Stimulated activated CD8-positive, alpha-beta memory T cell treated with anti-CD3 and anti-CD28 coated beads, Interleukin-15, amount 100 ng/mL, for 24 hours (primary cell): Measurements from ENCODE around the gene SETBP1.

Experiments
- DNase-seq: peaks from one replicate; pipeline ENCODE4 v3.0.0-alpha.2; 2020; ENCODE audit warnings: low read depth

The SETBP1 gene

DNA sequence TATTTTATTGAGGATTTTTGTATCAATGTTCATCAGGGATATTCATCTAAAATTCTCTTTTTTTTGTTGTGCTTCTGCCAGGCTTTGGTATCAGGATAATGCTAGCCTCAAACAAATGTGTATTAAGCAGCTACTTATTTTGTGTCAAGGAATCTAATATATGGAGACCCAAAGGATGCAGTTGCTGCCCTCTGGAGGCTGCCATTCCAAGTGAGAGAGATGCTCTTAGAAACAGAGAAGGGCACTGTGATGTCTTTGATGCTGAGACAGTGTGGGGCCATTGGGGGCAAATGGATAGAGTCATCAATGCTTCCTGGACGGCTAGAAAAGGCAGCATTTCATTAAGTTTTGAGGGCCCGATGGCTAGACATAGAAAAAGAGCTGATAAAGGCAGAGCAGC, 292.6 kb downstream of the SETBP1 start:
- DNase-seq = no peak

DNA sequence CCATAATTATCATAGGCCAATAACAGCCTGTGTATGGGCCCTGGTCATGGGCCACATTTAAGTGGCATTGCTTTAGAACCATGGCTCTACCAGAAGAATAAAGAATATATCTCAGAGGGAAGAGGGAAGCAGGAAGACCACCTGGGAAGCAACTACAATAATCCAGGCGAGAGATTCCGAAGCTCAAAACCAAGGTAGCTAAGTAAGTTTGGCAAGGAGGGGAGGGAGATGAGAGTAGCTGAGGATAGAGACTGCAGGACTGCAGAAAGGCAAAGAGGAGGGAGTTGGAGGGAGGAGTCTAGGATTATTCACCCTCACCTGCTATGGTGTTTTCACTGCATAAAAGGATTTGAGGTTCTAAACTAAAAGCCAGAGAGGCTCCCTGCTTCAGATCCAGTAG, 293.5 kb downstream of the SETBP1 start:
- DNase-seq = no peak

DNA sequence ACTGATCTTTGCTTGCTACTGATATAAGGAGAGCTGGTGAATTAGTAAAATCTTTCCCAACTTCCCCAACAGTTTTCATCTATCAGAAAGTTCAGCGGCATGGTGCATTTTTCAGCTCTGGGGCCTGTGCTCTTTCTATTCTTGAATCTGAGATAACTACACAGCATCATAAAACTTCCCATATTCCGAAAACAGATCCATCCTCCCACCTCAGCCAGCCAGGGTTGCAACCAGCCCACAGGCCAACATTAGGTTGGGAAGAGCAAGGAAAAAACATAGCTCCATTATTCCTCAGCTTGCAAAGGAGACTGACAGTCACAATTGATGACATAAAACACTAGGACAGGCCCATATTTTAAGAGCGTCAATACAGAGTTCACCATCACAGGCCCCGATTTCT, 297.2 kb downstream of the SETBP1 start:
- DNase-seq = no peak

DNA sequence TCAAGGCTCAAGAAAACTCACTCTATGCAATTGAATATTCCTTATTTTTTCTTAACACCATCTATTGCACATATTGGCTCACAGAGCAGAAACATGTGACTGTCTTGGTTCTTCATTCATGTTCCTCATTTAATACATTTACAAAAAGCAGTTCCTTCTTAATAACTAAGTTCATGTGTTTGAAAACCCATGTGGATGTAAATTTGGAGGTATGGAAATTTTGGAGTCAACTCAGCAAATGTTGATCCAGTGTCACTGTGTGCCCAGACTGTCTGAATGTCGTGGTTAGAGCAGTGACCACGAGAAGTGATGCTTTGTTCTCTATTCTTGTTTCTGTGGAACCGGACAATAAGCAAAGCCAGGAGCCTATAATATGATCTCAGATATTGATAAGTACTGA, 299.1 kb downstream of the SETBP1 start:
- no peak for DNase-seq

DNA sequence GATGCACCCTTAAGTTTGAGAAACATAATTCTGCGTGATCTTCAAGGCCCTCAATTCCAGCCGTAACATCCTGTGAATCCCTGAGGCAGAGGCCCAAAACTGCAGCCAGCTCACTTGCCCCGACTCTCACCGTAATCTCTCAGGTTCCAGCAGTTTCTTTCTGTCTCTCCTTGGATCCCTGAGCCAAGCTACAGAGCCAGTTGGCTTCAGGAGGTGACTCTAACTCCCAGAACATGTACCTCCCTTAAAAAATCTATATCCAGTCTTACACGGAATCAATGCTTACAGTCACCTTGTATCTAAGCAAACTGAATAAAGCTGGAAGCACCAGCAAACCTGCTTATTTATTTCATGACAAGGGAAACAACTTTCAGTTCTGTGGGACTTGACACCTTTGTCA, 300.4 kb downstream of the SETBP1 start:
- DNase-seq = no peak

DNA sequence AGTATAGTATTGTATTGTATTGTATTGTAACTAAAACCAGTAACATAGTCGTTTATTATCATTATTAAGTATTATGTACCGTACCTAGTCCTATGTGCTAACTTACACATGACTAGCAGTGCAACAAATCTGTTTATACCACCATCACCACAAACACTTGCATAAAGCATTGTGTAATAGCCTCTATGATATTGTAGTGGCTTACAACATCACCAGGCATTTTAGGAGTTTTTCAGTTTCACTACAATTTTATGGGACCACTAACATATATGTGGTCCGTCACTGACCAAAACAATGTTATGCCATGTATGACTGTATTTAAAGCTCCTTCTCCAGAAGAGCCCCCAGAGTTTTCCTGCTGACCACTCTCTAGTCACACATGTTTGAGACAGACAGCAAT, 306.2 kb downstream of the SETBP1 start:
- DNase-seq = no peak

DNA sequence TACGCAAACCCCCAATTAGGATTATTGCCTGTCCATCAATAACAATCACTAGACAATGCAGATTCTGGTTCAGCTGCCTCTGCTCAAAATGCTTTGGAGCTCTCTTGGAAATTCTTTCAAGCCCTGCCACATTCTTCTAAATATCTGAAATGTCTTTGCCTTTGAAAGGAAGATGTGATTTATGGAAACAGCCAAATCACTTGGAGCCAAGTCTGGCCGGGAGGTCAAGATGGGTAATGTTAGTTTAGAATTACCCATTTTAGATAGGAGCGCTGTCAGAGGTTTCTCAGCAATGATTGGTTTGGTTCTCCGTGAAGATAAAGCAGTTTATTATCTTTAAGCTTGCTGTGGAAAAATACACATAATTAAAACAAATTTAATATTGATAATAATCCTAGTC, 306.7 kb downstream of the SETBP1 start:
- no peak for DNase-seq

DNA sequence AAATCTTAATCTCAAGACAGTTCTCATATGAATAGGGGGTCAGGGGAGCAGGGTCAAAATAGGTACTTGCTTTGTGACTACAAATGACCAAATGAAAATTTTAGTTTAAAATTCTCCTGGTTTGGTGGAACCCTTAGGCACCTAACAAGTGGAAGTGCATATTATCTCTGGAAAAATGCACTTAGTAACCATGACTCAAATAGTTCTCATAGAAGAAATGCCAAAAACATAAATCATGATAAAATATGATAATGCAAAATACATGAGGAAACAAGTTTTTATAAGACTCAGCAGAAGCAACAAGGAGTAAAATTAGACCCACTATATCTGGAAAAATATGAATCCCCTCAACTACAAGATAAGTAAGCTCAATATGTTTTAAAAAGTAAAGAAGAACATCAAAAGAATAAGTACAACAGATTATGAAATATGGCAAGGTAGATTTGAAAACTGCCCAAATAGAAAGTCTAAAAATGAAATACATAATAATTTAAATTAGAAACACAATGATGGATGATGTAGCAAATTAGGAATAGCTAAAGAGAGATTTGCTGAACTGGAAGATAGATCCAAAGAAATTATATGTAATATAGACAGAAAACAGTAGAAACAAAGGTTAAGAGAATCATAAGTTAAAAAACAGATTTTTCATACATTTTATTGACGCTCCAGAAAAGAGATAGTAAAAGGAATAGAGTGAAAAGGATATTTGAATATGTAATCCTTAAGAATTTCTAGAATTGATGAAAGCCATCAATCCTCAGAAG, 308.3 kb downstream of the SETBP1 start:
- DNase-seq = no peak

DNA sequence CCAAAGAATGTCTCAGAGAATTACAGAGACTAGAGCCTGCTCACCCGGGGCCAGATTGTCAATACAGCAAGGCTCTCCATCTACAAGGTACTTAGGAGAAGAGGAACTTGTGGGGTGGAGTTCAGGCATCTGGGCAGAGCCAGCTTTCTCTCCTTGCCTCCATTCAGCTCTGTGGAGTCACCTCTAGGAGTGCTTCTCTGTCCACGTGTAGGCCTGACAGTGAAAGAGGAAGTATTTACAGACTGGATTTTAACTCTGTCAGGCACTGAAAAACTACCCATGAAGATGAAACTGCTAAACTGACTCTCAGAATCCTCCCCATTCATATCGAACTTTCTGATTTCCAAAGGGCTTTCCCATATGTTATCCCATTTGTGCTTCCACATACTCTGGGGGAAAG, 315.6 kb downstream of the SETBP1 start:
- no peak for DNase-seq

DNA sequence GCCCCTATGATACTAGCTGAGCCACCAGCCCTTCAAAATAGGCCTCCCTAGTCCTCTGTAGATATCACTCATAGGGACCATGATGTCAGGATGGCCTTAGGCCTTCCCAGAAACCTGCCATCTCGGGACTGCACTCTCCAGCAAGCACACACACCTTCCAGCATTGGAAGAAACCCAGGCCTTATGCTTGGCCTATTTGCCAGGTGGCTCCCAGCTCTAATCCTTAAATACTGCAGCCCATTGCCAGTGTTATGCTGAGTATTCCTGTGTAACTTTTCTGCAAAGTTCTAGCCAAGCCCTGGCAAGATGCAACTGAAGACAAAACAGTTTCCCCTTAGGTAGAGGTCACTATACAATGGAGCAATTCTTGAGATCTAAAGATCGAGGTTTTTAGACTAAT, 316.5 kb downstream of the SETBP1 start:
- no peak for DNase-seq

DNA sequence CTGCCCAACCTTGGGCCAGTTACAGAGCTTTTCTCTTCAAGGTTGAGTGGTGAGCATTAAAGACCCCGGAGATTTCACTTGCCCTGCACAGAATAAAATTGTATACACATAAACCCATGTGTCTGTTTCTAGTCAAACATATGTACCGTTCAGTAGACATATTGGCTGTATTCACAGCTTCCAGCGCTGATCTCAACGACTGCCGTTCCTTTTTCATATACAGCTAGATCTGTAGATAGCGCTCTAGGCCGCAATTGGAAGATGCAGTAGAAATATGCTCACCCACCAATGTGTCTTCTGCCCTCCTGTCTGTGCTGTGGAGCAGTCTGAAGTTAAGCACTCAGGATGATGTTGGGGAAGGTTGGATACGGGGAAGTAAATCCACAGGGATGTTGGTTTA, 317.7 kb downstream of the SETBP1 start:
- no peak for DNase-seq

DNA sequence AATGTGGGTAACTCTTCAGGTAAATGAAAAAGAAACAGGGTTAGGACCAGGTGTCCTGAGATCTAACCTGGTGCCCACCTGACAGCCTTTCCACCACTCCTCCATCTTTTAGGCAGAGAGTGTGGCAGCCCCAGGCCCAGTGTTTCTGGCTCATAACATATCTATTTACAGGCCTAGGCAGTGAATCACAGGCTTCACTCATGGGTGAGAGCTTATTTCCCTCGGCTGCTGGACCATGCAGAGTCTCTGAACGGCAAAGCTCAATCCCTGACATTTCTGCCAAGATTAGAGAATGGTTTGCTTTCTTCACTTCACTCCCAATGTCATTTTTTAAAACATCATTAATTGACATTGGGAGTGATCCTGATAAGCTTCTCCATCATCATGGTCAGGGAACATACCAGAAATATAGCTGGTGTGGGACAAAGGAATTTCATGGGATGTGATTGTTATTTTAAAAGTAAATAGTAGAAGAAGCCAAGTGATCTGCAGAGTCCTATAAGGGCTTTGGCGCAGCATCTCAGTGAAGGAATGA, 323.9 kb downstream of the SETBP1 start:
- no peak for DNase-seq

DNA sequence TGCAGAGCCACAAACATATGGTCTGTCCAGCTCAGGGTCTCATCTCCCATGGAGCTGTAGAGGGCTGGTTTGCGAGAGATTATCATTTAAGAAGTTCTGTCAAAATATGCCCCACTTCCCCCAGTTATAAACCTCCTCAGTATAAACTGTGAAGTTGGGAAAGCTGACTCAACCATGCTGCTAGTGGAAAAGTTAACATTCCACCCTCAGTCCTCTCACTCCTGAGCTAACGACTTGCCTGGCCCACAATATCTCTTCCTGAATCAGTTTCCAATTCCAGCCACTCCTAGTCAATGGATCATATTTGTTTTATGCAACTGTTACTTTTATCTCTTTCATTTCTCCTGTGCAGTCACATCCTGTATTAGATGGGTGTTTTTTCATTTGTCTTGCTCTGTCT, 326.2 kb downstream of the SETBP1 start:
- no peak for DNase-seq

DNA sequence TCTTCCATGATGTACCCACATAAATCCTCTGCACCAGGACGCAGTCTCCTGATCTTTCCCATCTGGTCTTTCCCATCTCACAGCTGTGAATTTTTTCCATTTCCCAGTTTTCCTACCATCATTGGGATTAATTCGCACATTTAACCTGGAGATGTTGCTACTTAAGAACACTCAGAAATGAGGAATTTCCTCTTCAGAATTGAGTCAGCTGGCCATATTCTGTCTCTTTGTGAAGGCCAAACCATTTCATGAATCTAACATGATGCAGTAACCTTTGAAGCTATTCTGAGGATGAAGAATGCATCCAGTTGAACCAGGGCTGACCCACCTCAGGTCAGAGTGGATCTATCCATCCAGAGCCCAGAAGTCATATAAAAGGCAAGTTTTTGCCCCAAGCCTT, 326.8 kb downstream of the SETBP1 start:
- no peak for DNase-seq

DNA sequence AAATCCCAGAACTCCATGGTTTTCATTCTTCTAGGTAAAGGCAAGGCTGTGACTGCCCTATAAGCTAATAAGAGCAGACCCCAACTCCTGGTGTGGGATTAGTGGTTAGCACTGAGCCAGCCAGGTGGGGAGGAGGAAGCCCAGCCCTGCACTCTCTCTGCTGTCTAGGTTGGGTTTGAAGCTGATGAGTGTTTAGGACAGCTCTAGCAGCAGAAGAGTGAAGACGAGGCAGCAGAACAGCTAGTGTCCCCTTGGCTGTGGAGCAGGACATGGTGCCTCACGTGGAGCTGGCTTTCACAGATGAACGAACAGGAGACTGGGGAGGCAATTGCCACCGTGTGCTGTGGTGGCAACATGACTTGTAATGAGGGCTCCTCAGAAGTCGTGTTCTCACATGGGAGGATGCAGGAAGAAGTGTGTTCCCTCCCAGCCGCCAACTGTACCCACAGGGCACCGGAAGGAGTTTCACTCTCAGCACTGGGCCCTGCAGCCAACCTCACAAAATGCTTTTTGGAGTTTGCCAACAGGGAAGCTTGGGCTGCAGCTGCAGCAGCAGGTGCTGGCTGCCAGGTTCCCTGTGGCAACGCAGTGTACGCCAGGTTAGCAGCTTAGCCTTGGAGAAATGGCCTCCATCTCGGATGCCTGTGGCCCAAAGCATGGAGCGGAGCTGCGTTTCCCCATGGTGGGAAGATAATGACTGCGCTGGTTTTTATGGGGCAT, 328.2 kb downstream of the SETBP1 start:
- no peak for DNase-seq

DNA sequence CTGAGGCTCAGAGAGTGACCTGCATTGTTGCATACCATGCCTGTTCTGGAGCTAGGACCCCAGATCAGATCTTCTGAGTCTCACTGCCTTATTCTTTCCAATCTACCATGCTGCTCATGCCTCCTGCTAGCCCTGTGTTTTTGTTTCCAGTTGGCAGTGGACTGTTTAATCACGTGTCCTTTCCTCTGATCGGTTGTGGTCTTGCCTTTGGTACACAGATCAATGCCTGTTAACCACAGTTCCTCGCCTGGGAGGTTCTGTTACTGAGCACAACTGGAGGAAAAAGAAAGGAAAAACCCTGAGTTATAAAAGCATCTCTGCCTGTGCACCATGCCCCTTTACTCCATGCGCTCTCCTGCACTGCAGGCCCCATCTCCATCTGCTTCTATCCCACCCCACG, 329.1 kb downstream of the SETBP1 start:
- DNase-seq = no peak

DNA sequence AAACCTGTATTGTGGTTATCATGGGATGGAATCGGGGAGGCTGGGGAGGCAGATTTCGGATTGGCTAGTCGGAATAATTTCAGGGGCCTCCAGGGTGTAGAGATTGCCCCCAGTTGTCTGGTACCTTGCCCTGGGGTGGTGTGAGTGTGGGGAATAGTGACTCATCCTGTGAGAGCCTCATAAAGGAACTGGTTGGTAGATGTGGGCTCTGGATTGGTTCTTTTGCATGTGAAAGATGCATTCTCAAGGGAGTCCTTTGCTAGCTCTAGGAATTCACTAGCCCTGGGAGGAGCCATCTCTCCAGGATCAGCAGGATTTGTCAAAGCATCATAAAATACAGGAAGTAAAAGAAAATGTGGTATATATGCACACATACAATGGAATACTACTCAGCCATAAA, 331.6 kb downstream of the SETBP1 start:
- no peak for DNase-seq

DNA sequence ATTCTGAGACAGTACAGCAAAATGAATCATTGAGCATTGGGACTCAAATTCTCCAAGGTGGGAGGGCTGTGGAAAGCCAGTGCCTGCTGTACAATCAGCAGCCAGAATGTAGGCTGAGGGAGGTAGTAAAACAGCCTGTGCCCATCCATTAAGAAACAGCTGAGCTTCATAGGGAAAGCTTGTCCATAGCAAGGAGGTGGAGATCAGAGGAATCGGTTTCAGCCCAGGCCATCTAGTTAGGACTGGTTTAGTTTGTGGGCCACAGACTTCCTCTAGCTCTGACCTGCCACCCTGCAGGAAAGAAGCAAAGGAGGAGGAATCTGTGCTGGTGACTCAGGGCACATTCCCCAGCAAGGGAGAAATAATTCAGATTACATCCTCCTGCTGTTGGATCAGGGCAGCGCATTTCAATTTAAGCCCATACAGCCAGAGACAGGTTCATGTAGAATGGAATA, 333.4 kb downstream of the SETBP1 start:
- no peak for DNase-seq

DNA sequence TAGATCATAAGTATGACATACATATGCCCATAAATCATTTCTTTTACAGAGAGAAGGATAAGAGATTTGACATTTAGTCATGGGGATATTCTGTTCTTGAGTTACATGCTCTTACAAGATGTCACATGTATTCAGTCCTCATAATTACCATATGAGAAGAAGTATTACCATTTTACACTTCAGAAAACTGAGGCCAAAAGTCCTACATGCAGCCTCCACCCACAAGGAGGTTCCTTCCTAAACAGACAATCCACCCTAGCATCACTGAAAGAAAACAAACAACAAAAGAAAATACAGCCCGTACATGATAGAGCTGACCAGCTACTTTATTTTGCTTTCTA, 335.1 kb downstream of the SETBP1 start:
- no peak for DNase-seq

DNA sequence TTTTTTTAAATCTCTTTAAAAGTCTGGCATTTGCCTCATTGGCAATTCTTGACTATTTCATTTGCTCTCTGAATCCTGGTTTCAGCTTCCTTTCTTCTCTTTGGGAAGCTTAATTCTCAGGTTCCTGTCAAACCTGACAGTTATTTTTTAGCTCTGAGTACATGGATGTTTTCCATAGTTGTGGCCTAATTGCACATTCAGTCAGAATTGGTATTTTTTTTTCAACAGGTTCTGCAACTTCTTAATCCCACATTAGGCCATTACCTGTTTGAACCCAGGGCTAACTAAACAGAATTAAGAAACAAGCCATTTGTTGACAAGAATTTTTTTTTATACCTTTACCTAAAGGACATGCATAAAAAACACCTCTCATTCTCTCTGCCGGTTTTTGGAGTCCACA, 338.8 kb downstream of the SETBP1 start:
- DNase-seq = no peak

DNA sequence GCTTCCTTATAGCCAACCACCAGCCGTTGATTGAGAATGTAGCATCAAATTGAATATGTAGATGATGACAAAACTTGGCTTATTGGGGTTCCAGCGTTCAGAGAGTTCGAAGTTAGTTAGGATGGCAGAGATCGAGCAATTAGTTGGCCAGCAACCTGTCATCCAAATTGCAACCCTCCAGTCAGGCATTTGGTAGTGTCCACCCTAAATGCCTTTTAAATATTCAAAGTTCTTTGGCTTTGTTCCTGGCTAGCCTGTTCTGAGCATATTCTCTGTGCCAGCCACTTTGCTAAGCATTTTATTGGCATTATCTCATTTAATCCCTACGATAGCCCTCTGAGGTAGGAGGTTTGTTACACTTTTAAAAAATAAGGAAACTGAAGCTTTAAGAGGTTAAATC, 342.8 kb downstream of the SETBP1 start:
- no peak for DNase-seq

DNA sequence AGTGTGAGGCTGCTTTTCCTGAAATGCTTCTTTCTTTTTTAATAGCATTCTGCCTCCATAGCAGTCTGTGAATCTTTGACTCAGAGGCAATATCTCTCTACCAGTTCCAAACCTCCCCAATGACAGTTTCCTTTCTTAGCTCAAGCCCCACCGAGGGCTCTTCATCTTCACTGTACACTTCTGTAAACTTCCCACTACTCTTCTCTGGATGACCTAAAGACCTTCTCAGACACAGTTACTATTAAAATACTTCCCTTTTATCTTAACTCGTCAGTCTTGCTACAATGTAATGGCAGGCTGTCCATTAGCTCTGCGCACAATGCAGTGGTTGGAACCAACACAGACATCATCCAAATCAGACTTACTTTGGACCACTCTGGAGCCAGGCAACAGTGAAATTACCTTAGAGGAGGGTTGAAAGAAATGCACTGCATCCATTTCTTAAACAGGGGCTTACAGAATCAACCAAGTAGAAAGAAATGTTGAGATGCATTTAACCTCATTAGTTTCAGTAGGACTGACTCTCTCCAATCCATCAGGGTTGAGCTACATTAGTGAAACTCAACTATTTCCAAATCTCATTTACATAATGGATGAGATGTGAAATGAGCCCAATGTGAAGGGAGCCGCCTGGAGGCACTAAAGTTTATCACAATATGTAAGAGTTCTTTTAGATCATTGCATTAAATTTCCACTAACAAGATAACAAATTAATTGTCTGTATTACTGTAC, 343.8 kb downstream of the SETBP1 start:
- DNase-seq = no peak

DNA sequence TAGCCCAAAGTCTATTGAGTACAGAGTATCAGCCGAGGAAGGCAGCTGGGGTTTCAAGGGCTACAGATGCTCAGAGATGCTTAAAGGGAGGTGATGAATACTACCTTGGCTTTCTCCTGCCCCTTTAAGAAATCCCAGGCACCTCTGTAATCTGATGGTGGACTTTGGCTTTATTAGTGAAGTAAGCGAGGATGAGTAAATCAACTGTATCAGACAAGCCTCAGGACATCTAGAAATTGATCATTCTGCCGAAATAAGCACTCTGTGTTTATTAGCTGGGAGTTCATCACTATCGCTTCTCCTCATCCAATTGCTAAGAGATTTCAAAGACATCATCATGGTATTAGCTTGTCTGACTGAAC, 344.4 kb downstream of the SETBP1 start:
- DNase-seq = no peak
